Measurements from ENCODE around the gene ABHD17A.

- TF ChIP-seq, protein P1, sequence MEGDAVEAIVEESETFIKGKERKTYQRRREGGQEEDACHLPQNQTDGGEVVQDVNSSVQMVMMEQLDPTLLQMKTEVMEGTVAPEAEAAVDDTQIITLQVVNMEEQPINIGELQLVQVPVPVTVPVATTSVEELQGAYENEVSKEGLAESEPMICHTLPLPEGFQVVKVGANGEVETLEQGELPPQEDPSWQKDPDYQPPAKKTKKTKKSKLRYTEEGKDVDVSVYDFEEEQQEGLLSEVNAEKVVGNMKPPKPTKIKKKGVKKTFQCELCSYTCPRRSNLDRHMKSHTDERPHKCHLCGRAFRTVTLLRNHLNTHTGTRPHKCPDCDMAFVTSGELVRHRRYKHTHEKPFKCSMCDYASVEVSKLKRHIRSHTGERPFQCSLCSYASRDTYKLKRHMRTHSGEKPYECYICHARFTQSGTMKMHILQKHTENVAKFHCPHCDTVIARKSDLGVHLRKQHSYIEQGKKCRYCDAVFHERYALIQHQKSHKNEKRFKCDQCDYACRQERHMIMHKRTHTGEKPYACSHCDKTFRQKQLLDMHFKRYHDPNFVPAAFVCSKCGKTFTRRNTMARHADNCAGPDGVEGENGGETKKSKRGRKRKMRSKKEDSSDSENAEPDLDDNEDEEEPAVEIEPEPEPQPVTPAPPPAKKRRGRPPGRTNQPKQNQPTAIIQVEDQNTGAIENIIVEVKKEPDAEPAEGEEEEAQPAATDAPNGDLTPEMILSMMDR (IDR thresholded peaks at IDR 0.05 in 8 of 11, conservative IDR thresholded peaks at IDR 0.05 in 3 of 11): no peak
- TF ChIP-seq POLR2A (IDR thresholded peaks at IDR 0.05): no peak
These were observed 33.7 kb upstream of the ABHD17A start for GRCh38 chr19:1918975-1919374.

Data from spleen (tissue), 7 donors.